GM12892 (cell line): Measurements from ENCODE around the gene IGFBPL1.

ENCODE experiments used
- DNase-seq: peaks from one replicate; pipeline ENCODE4 v3.0.0; 2011; ENCODE audit not compliant: insufficient read length
- FAIRE-seq: peaks from 2 replicates; lab custom pipeline; 2011; peaks lifted over from hg19 to GRCh38; lab: Jason Lieb, UNC
- POLR2A ChIP-seq: IDR thresholded peaks from 2 replicates; pipeline ENCODE4 v1.6.1; 2011; ENCODE audit warnings: low read depth, low read length, control low read depth
- POLR2AphosphoS5 ChIP-seq: IDR thresholded peaks from 2 replicates; pipeline ENCODE4 v1.6.1; 2011; ENCODE audit warnings: low read depth, low read length, control low read depth
- TAF1 ChIP-seq: IDR thresholded peaks from 2 replicates; pipeline ENCODE4 v1.6.1; 2011; ENCODE audit warnings: low read depth, mild to moderate bottlenecking, control low read depth, low read length, borderline replicate concordance

IGFBPL1 gene

DNA sequence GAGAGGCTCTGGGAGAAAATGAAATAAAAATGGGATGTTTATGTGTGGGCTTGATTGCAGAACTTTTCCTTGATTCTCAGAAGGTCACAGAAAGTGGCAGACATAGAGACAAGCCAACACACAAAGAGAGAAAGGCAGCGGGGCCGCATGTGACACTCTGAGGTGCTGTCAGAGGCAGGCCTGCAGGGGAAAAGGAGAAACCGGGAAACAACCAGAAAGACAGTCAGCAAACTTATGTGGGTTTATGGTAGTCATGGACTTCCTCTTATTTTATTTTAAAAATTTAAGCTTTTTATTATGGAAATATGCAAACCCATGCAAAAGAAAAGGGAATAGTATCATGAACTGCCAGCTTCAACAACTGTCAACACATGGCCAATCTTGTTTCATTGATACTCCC, 16.3 kb upstream of the IGFBPL1 start:
- no peak for TF ChIP-seq TAF1
- no peak for TF ChIP-seq POLR2A
- TF ChIP-seq POLR2AphosphoS5 = no peak
- FAIRE-seq (no peak), DNase-seq (no peak)

- DNase-seq (no peak), FAIRE-seq (no peak)
- TF ChIP-seq POLR2AphosphoS5 = no peak
- no peak for TF ChIP-seq POLR2A
- no peak for TF ChIP-seq TAF1
Observed at GRCh38 chr9:38439916-38440301, 15.7 kb upstream of the IGFBPL1 start.

DNA sequence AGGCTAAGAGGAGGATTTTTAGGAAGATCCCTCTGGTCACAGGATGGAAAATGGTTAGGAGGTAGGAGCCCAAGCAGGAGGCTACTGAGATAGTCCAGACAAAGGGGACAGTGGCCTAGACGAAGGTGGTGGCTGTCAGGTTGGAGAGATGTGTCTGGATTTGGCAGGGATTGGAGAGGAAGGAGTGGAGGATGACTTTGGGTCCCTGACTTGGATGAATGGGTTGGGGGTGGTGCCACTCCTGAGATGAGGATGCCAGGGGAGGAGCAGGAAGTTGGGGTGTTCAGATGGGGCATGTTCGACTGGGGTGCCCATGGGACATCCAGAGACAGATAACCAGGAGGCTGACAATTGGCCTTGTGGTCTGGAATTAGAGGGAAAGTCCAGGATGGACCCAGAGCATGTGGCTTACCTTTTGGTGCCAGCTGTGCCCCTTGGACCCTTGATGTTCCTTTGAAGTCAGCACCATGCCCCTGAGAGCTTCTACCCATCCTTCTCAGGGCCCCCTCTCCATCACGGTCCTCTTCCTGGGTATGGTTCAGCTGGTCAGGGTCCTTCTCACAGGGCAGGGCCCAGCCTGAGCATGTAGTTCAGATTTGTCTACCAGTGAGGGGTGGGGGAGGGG, 15.1 kb upstream of the IGFBPL1 start:
- no peak for FAIRE-seq

GRCh38 chr9:38437193-38437823, 13.1 kb upstream of the IGFBPL1 start:
- FAIRE-seq (no peak), DNase-seq (no peak)
- TF ChIP-seq POLR2A (no peak), POLR2AphosphoS5 (no peak), TAF1 (no peak)

More for the DNA sequence above, 15.1 kb upstream of the IGFBPL1 start:
- TF ChIP-seq POLR2A (no peak), TAF1 (no peak), POLR2AphosphoS5 (no peak)
- DNase-seq = no peak

GRCh38 chr9:38436708-38437107, 12.5 kb upstream of the IGFBPL1 start:
- FAIRE-seq (no peak), DNase-seq (no peak)

DNA sequence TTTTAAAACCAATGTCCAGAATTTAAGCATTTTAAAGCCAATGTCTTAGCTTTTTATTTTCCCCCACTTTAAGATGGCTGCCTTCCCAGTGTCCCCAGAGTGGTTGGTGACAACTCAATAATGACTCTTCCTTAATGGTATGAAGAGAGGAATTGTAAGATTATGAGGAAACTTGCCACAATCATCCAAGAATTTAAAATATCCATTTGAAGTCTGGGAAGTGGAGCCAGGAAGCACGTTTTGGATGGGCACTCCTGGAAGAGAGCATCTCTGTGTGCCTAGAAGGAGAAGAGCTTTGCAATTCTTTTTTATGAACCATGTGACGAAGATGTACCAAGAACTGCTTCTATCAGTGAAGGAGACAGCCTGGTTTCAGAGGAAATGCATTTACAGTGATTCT, 11.3 kb upstream of the IGFBPL1 start:
- TF ChIP-seq TAF1 = no peak
- no peak for TF ChIP-seq POLR2A
- TF ChIP-seq POLR2AphosphoS5 = no peak
- DNase-seq = no peak
- FAIRE-seq = no peak

More at GRCh38 chr9:38436708-38437107, 12.5 kb upstream of the IGFBPL1 start:
- TF ChIP-seq TAF1 (no peak), POLR2AphosphoS5 (no peak), POLR2A (no peak)

DNA sequence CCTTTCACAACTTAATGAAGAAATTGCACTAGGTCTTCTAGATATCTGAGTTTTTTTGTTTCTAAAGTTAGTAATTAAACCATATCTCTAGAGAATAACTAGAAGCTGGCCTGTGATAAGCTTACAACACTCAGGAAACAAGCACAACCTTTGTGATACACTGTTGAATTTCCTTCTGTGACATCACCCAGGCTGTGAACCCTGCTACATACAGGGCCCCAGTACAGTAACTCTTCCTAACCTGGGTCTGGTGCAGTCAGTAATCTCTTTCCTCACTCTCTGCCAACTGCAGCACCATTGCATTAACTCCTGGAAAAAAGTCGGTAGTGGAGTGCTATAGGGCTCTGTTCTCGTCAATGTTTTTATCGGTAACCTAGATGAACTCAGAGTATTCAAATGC, 10.6 kb upstream of the IGFBPL1 start:
- FAIRE-seq (no peak), DNase-seq (no peak)
- TF ChIP-seq POLR2A = no peak
- TF ChIP-seq TAF1 = no peak
- no peak for TF ChIP-seq POLR2AphosphoS5

- FAIRE-seq = no peak
- no peak for TF ChIP-seq POLR2A
- TF ChIP-seq POLR2AphosphoS5 = no peak
- no peak for TF ChIP-seq TAF1
- DNase-seq = no peak
Observed at GRCh38 chr9:38434365-38434764, 10.1 kb upstream of the IGFBPL1 start.

- FAIRE-seq (peak; percentile 92), DNase-seq (no peak)
- TF ChIP-seq POLR2A (no peak), TAF1 (no peak), POLR2AphosphoS5 (no peak)
Observed at GRCh38 chr9:38432922-38433510, 8.8 kb upstream of the IGFBPL1 start.

DNA sequence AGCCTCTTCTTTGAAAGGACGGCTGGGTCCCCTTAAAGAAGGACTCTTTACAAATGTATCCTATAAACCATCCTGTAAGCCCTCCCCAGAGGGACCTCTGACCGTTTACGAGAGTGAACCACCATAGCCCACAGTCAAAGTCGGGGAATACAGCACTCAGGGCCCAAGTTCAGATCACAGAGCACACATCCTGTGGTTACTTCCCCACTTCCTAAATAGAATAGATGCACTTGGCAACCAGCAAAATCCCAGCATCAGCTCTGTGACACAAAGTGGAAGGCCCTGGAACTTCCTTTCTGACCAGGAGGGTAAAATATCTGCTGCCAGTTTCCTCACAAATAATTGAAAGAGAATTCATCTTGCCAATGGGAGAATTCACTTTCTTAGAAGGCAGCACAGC, 6.9 kb upstream of the IGFBPL1 start:
- TF ChIP-seq POLR2AphosphoS5 (no peak), TAF1 (no peak), POLR2A (no peak)
- FAIRE-seq = peak; percentile 44
- DNase-seq = no peak

DNA sequence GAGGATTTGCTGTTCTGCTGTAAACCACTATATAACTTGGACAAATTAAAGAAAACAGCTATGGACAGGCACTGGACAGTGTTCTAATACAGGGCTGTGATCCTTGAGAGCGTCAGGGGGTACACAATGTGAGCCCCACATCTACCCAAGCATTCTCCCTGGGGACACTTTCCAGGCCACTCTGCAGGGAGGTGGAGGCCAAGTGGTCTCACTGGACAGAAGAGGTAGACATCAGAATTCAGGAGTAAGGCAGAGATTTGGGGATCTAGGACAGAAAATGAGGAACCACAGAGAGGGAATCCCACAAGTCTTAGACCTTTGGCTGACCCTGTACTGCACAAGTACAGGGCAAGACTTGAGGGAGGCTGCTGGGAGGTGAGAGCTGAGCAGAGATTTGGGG, 3.8 kb upstream of the IGFBPL1 start:
- TF ChIP-seq POLR2AphosphoS5 (no peak), TAF1 (no peak), POLR2A (no peak)
- FAIRE-seq = no peak

GRCh38 chr9:38424918-38425317, 664 bp upstream of the IGFBPL1 start:
- DNase-seq (no peak), FAIRE-seq (no peak)
- TF ChIP-seq POLR2A (no peak), TAF1 (no peak), POLR2AphosphoS5 (no peak)

More for the DNA sequence above, 3.8 kb upstream of the IGFBPL1 start:
- no peak for DNase-seq
